Subcutaneous abdominal adipose tissue (tissue), 5 donors: ENCODE data around the gene PRDM16.
A peak's percentile ranks its signal among the peaks of the same experiment; 100 is the strongest.

Source experiments
- H3K27ac ChIP-seq: one replicate; pipeline ENCODE4 v1.7.0; 2013; ENCODE audit warnings: low read depth, mild to moderate bottlenecking, inconsistent platforms, low read length, moderate library complexity
- H3K27me3 ChIP-seq, 5 donors: one replicate each; pipeline ENCODE4 v1.7.0; 2013; ENCODE audit warnings: low read length in 5 of 5, inconsistent platforms in 1 of 5; ENCODE audit not compliant: control insufficient read depth in 5 of 5, insufficient read depth in 4 of 5
- H3K36me3 ChIP-seq, 5 donors: one replicate each; pipeline ENCODE4 v1.7.0; 2013; ENCODE audit warnings: low read length in 5 of 5; ENCODE audit not compliant: control insufficient read depth in 5 of 5, insufficient read depth in 5 of 5
- H3K4me1 ChIP-seq, 5 donors: one replicate each; pipeline ENCODE4 v1.7.0; 2013; ENCODE audit warnings: low read length in 5 of 5, mild to moderate bottlenecking in 3 of 5, moderate library complexity in 1 of 5; ENCODE audit not compliant: control insufficient read depth in 5 of 5, insufficient read depth in 5 of 5
- H3K4me3 ChIP-seq, 5 donors: one replicate each; pipeline ENCODE4 v1.7.0; 2013; ENCODE audit warnings: low read length in 5 of 5, low read depth in 1 of 5
- H3K9ac ChIP-seq, 5 donors: one replicate each; pipeline ENCODE4 v1.7.0; 2013; ENCODE audit warnings: low read length in 5 of 5, mild to moderate bottlenecking in 4 of 5, moderate library complexity in 3 of 5
- H3K9me3 ChIP-seq, 5 donors: one replicate each; pipeline ENCODE4 v1.7.0; 2013; ENCODE audit warnings: low read length in 5 of 5; ENCODE audit not compliant: control insufficient read depth in 5 of 5
- donor health status: healthy.
- donor health status: healthy.
- donor health status: healthy.
- donor health status: healthy.
- donor health status: healthy.

PRDM16 gene

GRCh38 chr1:3453203-3453761 is 384.3 kb downstream of the PRDM16 start:
- Histone ChIP-seq H3K4me1 (peaks cover 2 to 44% (median 20%) of the 10 kb centered on the region in 5 donors), H3K9ac (peak overlapping the region in 3 of 5 donors; percentile 11 to 68 (median 65)), H3K4me3 (no peak overlapping the region), H3K36me3 (no peaks in the 10 kb centered on the region), H3K27me3 (peaks cover 14 to 25% (median 16%) of the 10 kb centered on the region in 5 donors), H3K27ac (no peak overlapping the region), H3K9me3 (no peaks in the 10 kb centered on the region)

- Histone ChIP-seq H3K9ac (peak within 1 kb of the TSS in 1 of 5 donors; percentile 41), H3K27me3 (peaks cover 14 to 25% (median 16%) of the 10 kb centered on the region in 5 donors), H3K27ac (no peak within 1 kb of the TSS), H3K4me3 (peak within 1 kb of the TSS; percentile 32 to 55 (median 46)), H3K4me1 (peaks cover 2 to 52% (median 22%) of the 10 kb centered on the region in 5 donors), H3K9me3 (no peaks in the 10 kb centered on the region), H3K36me3 (no peaks in the 10 kb centered on the region)
Observed at GRCh38 chr1:3453891-3454810, 385.1 kb downstream of the PRDM16 start, which contains the start of gene ARHGEF16. TSS of gene ARHGEF16 (plus strand) at chr1:3454665. CDS start at chr1:3463085, 8,420 bp downstream.

DNA sequence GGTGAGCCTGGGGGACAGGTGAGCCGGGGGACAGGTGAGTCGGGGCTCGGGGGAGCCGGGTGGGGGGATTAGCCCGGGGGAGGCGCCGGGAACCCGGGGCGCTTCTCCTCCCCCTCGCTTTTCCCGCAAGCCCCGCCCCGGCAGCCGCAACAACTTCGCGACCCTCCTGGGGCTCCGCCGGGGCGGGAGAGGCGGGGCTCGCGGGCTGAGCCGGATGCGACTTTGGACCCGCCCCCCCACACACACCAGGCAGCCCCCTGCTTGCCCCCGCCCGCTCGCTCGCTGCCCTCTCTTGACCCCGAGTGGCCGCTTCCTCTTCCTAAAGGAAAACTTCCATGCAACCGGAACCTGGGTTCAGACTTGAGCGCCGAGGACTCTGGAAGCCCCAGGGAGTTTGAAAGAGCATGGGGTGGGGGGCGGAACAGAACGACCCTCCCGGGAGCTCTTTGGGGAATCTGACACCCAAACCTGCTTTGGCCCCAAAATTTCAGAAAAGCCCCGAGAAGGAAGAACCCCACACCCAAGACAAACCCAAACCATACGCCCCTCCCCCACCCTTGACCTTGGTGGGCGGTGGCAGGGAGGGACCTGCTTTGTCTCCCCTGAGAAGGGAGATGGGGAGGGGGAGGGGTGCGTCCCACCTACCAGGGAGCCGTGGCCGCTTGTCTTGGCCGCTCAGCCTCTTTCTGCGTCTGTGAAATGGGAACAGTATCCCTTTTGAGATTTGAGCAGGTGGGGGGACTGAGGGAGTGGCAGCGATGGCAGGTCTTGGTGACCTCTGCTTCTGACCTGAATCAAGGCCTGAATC is 386.0 kb downstream of the PRDM16 start:
- H3K4me1 ChIP-seq, result peaks cover 2 to 61% (median 27%) of the 10 kb centered on the region in 5 donors
- H3K9me3 ChIP-seq, result no peaks in the 10 kb centered on the region
- H3K27me3 ChIP-seq, result peaks cover 14 to 23% (median 16%) of the 10 kb centered on the region in 5 donors
- no peaks in the 10 kb centered on the region for H3K36me3 ChIP-seq
- peak overlapping the region; percentile 32 to 55 (median 46) for H3K4me3 ChIP-seq
- H3K27ac ChIP-seq, result no peak overlapping the region
- peak overlapping the region in 1 of 5 donors; percentile 41 for H3K9ac ChIP-seq

DNA sequence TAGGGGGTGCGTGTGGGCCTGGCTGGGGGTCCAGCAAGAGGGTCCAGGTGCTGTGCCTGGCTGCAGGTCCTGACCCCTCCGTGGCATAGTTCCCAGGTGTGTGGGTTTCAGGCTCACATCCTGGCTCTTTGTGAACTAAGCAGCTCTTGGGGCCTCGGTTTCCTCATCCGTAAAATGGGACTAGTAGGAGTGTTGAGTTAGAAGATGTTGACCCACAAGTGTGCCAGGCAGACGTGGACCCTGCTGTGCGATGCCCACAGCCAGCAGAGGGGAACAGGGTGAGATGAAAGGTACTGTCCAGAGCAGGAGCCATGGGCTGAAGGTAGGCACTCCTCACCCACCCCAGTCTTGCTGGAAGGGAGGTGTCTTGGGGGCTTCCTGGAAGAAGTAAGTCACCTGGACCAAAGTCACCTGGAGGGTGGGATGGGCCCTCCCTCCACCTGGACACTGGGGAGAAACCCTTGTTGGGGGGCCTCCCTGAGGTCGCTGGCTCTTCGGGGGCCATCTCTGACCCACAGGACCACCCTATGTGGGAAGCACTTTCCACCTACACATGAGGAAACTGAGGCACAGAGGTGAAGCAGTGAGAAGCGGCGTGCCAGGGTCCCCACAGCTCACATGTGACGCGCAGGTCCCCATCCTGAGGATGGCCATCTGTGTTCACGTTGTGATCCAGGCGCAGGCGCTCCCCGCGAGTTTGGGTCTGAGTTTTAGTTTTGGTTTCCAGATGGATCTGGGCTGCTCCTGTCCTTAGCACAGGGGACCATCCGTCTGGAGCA is 386.9 kb downstream of the PRDM16 start:
- H3K4me3 ChIP-seq, result no peak overlapping the region
- no peak overlapping the region for H3K27ac ChIP-seq
- H3K27me3 ChIP-seq, result peaks cover 14 to 23% (median 16%) of the 10 kb centered on the region in 5 donors
- H3K4me1 ChIP-seq, result peaks cover 2 to 69% (median 34%) of the 10 kb centered on the region in 5 donors
- no peaks in the 10 kb centered on the region for H3K9me3 ChIP-seq
- H3K36me3 ChIP-seq, result no peaks in the 10 kb centered on the region
- H3K9ac ChIP-seq, result peak overlapping the region in 1 of 5 donors; percentile 25

DNA sequence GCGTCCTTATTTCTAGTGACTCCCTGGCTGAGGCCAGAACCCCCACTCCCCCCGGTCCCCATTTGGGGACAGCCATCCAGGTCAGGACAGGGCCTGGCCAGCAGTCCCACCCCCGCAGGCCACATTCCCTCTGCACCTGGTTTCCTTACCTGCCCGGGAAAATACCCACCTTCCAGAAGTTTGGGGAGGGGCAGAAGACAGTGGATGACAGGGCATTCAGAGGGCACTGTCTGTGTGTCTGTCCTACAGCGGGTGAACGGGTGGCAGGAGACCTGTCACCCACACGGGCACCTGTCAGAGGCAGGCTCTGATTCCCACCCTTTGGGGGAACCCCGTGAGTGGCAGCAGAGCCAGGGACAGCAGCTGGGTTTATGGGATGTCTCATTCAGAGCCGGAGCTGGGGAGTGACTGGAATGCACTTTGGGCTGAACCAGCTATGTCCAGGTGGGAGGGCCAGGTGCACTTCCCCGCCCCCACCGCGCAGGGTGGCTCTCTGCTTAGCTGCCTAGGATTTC is 387.5 kb downstream of the PRDM16 start:
- Histone ChIP-seq H3K27ac (no peak overlapping the region), H3K27me3 (peaks cover 13 to 16% (median 14%) of the 10 kb centered on the region in 5 donors), H3K9ac (peak overlapping the region in 1 of 5 donors; percentile 3), H3K4me3 (no peak overlapping the region), H3K9me3 (no peaks in the 10 kb centered on the region), H3K4me1 (peaks cover 2 to 76% (median 36%) of the 10 kb centered on the region in 5 donors), H3K36me3 (no peaks in the 10 kb centered on the region)

DNA sequence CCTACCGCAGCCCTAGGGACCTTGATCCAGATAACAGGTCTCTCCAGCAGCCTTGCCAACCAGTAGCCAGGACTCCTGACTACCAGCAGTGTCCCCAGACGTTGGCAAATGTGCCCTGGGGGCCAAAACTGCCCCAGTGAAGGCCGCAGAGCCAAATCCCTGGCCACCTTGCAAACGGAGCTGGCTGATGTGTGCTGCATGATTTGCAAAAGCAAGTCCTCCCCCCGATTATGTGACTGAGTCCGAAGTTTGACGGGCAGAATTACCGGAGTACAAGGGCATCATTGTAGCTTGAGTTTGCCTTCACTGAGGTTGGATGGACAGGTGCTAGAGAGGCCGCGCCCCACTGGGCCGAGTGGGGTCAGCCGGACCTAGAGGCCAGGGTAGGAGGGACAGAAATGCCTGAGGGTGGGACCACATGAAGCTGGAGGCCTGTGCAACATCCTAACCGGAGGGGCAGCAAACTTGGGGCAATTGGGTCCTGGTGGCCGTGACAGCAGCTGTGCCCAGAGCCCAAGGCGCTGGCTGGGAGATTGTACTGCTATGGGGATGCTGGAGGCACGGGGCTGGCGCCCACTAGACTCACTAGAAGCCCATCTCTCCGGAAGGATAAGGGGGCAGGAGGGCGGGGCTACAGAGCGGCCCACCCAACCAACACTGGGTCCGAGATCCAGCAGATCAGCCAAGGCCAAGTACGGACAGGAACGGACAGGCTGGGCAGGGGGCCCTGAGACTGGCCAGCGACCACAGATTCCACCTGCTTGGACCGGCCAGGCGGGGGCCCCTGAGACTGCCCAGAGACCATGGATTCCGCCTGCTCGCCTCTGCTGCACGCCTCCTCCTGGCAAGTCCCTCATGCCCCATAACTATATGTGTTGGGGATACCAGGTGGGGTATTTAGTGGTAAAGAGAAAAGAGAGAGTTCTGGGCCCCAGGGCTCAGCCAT is 388.2 kb downstream of the PRDM16 start:
- Histone ChIP-seq H3K4me1 (peaks cover 2 to 79% (median 36%) of the 10 kb centered on the region in 5 donors), H3K9me3 (no peaks in the 10 kb centered on the region), H3K4me3 (peak overlapping the region in 1 of 5 donors; percentile 22), H3K9ac (peak overlapping the region in 1 of 5 donors; percentile 47), H3K36me3 (no peaks in the 10 kb centered on the region), H3K27me3 (peaks cover 10 to 16% (median 11%) of the 10 kb centered on the region in 5 donors), H3K27ac (no peak overlapping the region)

- H3K36me3 ChIP-seq, result no peaks in the 10 kb centered on the region
- no peak overlapping the region for H3K27ac ChIP-seq
- H3K4me1 ChIP-seq, result peaks cover 2 to 79% (median 36%) of the 10 kb centered on the region in 5 donors
- peak overlapping the region in 1 of 5 donors; percentile 47 for H3K9ac ChIP-seq
- H3K9me3 ChIP-seq, result no peaks in the 10 kb centered on the region
- peaks cover 2 to 8% (median 7%) of the 10 kb centered on the region in 5 donors for H3K27me3 ChIP-seq
- peak overlapping the region in 1 of 5 donors; percentile 22 for H3K4me3 ChIP-seq
Observed at GRCh38 chr1:3457910-3458883, 389.2 kb downstream of the PRDM16 start.
